NCI-H1436 treated with DMSO at 0.1 percent for 48 hours (cell line): ENCODE results near the gene AGBL3.
"Not testable (repeated sequence)": the region's sequence is repeated elsewhere in the genome, so short reads cannot be mapped to it uniquely, and the experiment has no call there.

ENCODE experiments used
- DNase-seq: peaks from one replicate; lab custom pipeline; 2025; lab: John Stamatoyannopoulos, UW

AGBL3 gene

DNA sequence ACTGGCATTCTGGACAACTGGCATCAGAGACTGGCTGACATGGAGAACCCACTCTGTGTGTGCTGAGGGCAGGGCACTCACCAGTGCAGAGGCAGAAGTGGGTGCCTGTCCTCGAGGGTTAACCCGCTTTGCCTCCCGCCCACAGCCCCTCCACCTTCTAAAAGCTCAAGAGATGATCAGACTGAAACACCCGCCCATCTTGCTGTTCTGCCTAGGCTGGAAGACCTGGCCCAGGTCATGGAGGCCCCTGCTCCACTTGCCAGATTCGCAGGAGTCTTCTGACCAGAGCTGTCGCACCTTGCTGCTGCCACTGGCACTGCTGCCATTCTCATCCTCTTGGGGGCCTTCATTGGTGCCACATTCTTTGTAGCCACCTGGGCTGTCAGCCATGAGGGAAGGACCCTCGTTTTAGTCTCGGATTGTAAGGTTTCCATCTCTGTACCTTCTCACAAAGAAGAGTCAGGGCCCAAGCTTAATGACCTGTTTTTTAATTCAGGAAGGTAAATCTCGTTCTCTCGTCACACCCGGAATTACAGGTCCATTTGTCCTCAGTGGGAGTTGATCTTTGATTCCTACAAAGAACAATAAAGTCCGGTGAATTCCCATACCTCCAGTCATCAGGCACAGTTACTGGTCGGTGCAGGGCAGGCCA, 182.3 kb downstream of the AGBL3 start:
- DNase-seq: no peak

DNA sequence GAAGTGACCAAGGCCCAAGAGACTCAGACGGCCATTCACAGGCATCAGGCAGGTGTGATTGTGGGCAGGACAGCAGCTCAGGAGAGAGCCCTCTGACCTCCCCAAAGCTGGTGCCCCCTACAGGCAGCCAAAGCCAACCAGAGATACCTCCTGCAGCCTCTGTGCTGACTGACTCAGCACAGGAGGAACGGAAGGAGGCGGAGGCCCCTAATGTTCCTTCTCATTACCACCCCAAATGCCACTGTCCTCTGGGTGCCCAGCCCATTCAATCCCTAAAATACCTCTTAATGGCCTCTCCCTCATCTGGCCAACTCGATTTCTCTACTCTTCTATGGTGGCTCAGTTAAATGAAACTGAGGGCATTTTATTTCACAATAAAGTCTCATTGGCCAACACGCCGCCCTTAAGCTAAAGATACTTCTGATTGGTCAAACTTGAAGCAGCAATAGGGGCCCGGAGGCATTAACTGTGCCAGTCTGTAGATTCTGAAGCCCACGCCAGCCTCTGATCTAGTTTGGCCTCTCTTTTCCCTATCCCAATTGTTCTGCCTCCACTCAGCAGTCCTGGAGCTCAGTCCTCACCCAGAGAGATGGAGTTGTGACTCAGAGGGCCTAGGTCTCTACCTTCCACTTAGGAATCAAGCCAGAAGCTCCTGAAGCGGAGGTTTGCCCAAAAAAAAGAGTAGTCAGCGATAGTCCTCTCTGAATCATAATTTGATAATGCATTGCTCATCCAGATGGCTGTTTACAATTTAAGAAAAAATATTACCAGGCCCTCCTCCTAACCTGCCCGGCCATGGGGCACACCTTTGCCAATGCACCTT, 183.0 kb downstream of the AGBL3 start:
- DNase-seq: no peak

DNA sequence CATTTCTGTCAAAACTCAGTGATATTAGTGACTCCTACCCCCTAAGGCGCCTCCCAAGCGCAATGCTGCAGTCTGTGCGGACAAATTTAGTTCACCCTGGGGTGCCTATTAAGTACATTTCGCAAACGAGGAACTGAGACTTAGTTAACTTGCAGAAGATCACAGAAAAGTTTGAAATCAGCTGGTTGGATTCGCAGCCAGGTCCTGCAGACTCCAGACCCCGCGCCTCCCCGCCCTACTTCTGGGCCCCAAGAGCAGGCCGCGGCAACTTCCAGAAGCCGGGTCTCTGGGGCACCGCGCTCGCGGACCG, 183.6 kb downstream of the AGBL3 start:
- DNase-seq: no peak

DNA sequence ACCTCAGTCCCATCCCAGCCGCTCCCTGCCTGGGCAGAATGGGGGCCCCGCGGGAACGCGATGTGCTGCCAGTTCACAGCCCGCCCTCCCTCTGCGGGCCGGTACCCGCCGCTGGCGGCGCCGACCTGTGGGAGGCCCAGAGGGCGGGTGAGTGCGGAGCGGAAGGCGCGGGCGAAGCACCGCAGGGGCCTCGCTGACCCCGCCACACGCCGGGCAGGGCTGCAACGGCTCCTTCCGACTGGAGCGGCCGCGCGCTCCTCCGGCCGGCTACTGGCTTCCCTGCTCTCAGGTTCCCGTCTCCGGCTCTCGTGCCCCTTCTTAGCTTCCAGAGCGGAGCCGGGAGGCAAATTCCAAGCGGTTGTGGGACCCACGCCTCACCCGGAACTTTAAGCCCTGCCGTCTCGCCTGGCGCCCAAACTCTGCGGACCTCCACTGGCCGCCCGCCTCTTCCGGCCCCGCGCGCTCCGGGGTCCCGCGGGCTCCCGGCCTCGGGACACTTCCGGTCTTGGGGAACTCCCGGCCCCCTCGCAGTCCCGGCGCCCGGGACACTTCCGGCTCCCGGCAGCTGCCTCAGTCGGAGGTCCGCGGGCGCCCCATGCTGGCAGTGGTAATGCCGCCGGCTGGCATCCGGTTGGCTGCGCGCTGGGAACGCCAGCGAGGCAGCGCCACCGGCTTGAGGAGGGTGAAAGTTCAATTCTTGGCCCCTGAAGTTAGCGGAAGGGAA, 184.1 kb downstream of the AGBL3 start, which contains the start of gene CYREN:
Gene CYREN (minus strand): TSS at position 434 of the 724 bp plus-strand sequence. CDS start 1,785 bp downstream, outside the sequence.
- DNase-seq: peak; percentile 30

DNA sequence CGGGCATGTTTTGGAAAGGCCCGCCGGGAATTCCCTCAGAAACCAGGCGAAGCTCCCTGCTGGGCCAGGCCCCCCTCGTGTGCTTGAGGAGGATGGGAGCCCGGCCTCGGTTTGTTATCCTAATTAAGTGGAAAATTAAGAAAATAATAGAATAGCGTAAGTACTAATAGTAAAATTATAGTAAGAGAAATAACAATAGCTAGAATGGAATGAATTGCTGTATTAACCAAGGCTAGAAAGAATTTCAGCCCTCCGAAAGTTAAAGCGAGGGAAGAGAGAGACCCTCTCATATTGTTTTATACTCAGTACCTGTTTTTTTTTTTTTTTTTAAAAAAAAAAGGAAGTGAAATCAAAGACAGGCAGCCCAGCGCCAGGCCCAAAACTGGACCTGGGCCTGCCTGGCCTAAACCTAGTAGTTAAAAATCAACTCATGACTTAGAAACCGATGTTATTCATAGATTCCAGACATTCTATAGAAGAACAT, 184.7 kb downstream of the AGBL3 start:
- DNase-seq: not testable (repeated sequence)

DNA sequence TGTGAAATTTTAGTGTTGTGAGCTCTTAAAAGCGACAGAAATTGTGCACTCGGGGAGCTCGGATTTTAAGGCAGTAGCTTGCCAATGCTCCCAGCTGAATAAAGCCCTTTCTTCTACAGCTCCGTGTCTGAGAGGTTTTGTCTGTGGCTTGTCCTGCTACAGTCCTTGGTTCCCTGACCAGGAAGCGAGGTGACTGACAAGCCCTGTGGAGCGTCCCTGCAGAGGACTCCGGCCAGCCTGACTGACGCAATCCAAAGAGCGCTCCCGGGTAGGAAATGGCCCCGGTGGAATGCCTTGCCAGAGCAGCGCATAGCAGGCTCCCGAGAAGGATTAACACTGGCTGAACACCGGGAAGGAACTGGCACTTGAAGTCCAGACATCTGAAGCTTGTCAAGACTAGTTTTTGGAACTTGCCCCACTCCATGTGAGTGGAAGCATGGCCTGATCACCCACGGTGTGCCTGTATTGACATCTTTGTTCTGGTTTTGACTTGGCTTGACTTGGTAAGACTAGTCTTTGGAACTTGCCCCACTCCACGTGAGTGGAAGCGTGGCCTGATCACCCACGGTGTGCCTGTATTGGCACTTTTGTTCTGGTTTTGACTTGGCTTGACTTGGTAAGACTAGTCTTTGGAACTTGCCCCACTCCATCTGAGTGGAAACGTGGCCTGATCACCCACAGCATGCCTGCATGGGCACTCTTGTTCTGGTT, 185.4 kb downstream of the AGBL3 start:
- not testable (repeated sequence) for DNase-seq

DNA sequence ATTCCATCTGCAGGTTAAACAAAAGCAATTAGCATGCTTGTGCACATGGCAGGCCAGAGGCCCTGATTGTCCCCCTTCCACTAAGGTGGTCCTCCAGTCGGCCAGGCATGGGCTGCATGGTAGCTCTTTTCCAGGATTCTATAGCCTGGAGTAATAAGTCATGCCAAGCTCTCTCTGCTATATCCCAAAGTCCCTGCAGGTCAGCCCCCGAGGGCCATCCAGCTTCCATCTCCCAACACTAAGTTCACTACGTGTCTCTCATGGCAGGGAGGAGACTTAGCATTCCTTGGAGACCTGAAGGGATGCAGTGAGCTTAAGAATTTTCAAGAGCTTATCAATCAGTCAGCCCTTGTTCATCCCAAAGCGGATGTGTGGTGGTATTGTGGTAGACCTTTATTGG, 187.6 kb downstream of the AGBL3 start:
- not testable (repeated sequence) for DNase-seq

DNA sequence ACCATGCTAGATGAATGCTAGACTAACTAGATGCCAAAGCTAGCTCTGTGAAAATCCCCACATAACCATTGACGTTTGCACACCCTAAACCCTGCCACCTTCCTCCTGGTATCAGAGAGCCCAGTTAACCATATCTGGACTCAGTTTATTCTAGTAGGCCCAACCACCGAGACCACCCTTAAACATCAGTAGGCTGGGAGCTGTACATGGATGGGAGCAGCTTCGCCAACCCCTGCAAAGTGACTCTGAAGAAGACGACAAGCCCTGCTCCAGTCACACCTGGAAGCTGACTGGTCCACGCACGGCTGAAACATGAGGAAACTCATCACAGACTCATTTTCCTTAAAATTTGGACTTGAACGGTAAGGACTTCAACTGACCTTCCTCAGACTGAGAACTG, 188.6 kb downstream of the AGBL3 start:
- DNase-seq: no peak

DNA sequence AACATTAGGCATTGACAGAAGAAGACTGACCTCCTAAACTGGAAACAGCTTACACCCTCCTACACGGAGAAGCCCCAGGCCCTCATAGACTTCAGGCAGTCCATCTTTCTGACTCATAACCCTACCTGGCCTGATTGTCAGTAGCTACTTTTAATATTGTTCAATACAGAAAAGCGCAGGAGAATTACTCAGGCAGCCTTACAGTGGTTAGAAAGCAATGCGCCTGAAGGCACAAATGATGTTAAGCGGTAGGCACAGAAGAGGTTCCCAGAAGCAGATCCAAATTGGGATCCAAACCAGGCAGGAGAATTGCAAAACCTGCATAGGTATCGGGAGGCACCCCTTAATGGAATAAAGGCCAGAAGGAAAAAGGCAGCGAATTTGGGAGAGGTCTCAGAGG, 189.6 kb downstream of the AGBL3 start:
- DNase-seq: no peak

DNA sequence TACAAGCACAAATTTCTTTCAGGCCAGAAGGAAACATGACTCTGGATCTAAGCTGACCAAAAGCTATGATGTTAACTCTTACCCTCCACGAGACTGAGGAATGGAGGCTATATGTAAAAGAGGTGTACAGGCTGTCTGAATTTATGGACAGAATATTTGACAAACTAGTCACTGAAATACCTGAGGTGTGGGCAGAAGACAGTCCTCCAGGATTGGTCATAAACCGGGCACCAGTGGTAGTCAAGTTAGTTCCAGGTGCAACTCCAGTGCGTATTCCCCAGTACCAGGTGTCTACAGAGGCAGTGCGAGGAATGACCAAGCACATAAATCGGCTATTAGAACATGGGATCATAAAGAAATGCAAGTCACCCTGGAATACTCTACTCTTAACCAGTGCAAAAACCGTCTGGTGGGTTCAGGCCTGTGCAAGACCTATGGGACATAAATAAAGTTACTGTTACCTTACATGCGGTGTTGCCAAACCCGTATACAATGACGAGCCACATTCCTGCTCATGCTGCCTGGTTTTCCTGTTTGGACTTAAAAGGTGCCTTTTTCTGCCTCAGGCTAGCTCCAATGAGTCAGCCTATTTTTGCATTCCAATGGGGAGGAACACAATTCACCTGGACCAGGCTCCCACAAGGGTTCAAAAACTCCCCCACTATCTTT, 190.9 kb downstream of the AGBL3 start:
- DNase-seq: no peak

DNA sequence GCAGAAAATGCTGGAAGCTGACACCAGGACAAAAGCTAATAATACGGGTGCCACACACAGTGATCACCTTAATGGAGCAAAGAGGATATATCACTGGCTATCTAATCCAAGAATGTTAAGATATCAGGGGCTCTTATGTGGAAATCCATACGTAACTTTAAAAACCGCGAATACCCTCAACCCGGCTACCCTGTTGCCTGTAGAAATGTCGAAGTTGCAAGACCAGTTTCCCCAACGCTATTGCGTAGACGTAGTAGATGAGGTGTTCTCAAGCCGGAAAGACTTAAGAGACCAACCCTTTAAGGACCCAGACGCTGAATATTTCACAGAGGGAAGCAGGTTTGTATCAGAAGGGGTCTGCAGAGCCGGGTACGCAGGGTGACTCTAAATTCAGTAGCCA, 192.1 kb downstream of the AGBL3 start:
- no peak for DNase-seq

DNA sequence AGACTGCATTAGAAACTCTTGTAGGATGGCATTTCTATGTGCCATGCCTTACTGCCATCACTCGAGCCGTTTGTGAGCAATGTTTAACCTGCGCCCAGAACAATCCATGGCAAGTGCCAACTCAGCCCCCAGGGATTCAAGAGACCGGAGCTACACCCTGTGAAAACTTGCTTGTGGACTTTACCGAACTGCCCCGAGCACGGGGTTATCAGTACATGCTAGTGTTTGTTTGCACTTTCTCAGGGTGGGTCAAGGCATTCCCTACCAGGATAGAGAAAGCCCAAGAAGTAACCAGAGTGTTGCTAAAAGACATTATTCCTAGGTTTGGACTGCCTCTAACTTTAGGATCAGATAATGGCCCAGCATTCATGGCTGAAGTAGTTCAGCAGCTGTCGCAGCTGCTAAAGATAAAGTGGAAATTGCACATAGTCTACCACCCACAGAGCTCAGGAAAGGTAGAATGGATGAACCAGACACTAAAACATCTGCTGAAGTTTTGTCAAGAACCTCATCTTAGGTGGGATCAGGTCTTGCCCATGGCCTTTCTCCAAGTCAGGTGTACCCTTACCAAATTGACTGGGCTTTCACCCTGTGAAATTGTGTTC, 193.1 kb downstream of the AGBL3 start:
- DNase-seq: no peak

DNA sequence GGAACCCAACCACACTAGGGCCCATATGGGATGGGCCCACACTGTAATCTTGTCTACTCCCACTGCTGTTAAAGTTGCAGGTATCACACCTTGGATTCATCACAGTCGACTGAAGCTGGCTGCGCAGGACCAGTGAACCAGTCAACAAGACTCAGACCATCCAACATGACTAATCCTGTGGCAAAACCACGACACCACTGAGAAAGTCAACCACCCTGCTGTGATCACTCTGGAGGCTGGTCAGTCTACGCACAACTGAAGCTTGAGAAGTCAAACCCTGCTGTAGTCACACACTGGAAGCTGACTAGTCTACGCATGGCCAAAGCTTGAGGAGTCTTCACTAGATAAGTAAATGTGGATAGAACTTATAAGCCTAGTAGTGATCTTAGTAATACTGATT, 193.8 kb downstream of the AGBL3 start:
- no peak for DNase-seq

DNA sequence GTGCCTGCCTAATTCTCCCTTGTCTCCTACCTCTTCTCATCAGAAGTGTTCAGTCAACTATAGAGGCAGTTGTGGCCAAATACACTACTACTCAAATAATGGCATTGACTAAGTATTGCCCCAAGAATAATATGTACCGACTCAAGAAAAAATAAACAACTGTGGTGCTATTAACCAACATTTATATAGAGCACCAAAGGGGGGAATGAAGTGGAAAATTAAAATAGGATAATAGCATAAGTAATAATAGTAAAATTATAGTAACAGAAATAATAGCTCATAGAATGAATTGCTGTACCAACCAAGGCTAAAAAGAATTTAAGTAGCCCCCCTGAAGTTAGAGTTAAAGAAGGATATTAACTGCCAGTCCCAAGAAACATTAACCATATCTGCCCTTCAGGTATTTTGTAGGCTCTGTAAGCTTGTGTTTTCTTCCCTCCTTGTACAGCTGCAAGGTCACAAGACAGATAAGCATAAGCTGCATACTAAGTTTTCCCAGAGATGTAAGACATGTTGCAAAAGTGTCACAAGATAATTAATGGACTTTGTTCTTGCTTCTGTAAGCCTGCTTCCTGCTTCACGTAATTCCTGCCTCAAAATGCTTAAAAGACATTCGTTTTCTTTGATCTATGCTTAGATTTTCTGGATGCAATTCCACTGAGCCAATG, 195.1 kb downstream of the AGBL3 start:
- no peak for DNase-seq

DNA sequence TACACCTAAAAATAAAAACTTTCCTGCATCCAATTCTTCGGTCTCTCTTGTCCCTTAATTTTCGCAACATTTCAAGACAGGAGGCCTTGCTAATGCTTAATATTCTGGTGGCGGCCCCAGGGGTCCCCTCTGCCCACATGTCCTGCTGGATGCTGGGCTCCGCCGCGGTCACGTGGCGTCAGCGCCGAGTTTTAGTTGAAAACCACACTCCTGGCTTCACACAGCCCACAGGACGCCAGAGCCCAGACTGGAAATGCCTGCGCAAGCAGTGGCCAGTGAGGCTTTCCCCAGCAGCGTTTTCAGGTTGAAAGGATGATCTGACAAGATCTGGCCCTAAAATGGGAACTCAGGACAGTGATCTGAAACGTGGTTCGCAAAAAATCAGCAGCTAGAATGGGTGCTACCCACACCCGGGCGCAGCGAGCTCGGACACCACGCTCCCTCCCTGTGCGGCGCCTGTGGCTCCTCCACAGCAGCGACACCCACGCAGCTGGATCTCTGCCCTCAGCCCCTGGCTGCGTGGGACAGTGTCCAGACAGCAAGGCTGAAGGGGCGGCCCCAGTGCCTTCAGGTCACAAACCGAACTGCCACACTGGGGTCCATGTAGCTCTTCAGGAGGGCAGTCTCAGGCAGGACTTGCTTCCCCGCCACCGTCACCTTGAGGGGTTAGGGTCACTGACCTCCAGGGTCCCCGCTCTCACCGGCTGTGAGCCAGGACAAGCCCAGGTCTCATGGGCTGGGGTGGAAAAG, 195.8 kb downstream of the AGBL3 start:
- DNase-seq: no peak

DNA sequence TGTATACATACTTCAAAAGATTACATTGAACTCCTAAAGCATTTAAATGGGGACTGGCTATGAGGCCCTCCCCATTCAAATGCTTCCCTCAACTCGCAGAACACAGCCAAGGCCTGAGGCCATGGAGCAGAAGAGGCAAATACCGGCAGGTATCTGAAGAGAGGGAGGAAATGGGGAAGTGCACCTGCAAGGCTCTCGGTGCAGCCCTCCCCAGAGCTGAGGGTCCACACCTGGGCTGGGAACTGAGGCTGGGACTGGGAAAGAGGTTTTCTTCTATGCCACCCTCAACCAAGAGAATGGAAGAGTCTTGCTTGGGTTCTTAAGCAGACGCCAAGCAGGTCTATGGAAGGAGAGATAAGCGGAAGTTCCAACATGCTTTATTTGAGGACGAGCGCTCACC, 197.2 kb downstream of the AGBL3 start:
- no peak for DNase-seq

DNA sequence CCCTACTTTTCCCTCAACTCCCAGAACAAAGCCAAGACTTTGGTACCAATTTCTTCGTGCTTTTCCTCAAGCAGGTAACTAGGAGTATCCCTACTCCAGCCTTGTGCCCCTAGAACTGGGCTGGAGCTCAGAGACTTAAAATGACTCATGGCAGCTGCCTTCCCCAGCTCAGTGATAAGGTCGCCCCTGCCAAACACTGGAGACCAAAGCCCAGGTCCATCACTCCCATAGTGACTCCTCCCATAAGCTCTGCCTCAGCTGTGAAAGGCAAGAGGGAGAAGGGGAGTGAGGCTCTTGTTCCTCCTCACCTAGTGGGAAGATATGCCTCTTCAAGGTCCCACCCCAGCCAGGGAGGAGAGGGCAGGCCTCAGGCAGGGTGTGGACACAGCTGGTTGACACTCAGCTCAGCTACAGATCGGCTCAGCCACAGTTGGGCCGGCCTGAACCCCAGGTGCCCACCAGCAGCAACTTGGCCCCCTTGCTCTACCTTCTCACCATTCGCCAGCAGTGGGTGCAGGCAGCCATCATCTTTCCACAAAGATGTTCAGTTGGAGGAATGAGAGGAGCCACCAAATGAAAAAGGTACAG, 198.0 kb downstream of the AGBL3 start:
- no peak for DNase-seq
